Measurements from ENCODE around the gene TAS2R31. TPM values are rescaled to one million over a fixed set of nuclear protein-coding genes. Genes with fewer than 3 reads are reported as not detected.

Gene TAS2R31, protein sequence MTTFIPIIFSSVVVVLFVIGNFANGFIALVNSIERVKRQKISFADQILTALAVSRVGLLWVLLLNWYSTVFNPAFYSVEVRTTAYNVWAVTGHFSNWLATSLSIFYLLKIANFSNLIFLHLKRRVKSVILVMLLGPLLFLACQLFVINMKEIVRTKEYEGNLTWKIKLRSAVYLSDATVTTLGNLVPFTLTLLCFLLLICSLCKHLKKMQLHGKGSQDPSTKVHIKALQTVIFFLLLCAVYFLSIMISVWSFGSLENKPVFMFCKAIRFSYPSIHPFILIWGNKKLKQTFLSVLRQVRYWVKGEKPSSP
- total RNA-seq = 1.6 and 3.0 TPM in 2 replicates

DNA sequence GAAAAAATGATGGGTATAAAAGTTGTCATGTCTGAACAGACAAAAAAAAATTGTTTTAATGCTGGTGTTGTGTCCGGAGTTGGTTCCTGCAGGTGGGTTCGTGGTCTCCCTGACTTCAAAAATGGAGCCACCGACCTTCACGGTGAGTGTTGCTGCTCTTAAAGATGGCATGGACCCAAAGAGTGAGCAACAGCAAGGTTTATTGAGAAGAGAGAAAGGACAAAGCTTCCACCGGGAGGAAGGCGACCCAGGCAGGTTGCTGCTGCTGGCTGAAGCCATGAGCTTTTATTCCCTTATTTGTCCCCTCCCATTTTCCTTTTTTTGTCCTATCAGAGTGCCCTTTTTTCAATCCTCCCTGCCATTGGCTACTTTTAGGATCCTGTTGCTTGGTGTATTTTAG, at the start of gene TAS2R31:
TAS2R31 (minus strand) TSS at position 101 of the 400 bp plus-strand sequence; CDS start at position 29, 72 bp downstream.

DNA sequence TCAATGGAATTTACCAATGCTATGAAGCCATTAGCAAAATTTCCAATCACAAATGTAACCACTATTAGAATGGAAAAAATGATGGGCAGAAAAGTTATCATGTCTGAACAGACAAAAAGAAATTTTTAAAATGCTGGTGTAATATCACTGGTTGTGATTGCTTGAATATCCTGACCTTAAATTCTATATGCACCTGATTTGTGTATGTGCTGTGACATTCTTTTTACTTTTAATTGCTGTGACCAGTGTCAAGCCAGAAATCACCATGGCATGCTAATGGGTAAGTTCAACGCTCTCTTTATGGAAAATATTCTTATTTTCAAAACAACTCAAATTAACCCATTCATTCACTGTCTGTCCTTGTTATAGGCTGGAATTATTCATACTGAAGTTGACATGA, 31.0 kb upstream of the TAS2R31 start, which contains the start of gene TAS2R46:
TAS2R46 (minus strand) TSS at position 101 of the 400 bp plus-strand sequence; CDS start at position 101, 0 bp downstream.

DNA sequence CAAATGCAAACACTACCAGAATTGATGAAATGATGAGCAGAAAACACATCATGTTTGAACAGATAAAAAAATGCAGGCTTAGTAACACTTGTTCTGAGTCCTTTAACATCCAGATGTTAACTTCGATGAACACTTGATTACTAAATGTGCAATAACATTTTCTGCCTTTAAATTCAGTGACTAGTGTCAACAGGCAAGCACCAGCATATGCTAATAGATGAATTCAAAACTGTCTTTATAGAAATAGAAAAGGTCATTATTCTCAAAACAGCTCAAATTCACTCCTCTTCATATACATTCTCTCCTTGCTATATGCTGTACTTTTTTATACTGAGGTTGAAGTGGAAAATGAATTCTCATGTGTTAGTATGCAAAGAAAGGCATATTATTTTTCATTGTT, 8.7 kb downstream of the TAS2R31 start, which contains the start of gene TAS2R19:
TAS2R19 (minus strand) TSS at position 101 of the 400 bp plus-strand sequence; CDS start at position 52, 49 bp downstream.

DNA sequence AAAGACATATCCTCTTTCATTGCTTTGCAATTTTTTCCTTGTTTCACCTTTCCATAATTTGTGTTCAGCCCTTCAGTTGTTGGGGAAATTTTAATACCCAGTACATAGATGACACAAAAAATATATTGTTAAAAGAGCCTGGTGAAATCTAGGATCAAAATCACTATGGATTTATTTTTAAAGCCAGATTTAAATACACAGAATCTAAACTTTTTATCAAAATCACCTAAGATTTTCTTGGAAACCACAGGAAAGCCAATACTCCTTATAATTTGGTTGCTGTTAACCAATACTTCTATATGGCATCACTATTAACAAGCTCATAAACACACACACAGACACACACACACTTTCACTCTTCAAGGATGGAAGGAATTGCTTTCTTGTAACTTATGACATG, 33.0 kb downstream of the TAS2R31 start, which contains the start of gene TAS2R20:
TAS2R20 (minus strand) TSS at position 101 of the 400 bp plus-strand sequence. CDS start 429 bp downstream, outside the sequence.

GRCh38 chr12:10986812-10987211, 44.4 kb downstream of the TAS2R31 start, which contains the start of gene TAS2R50:
Gene TAS2R50, minus strand, starts transcription at chr12:10986912. Its CDS starts 52 bp downstream, at chr12:10986860.

Other genes starting within 250 kb of the TAS2R31 start
- gene TAS2R7, start 228.8 kb downstream of the TAS2R31 start, total RNA-seq = not detected in 2 replicates
- 0.26 TPM in 1 of 2 replicates, not detected in the other for gene TAS2R8, start 224.1 kb downstream of the TAS2R31 start, total RNA-seq
- 0.09 and 0.16 TPM in 2 replicates for gene TAS2R9, start 221.2 kb downstream of the TAS2R31 start, total RNA-seq
- 0.60 and 1.3 TPM in 2 replicates for gene TAS2R10, start 205.0 kb downstream of the TAS2R31 start, total RNA-seq
- 0.32 and 0.60 TPM in 2 replicates for gene PRR4, start 181.9 kb downstream of the TAS2R31 start, total RNA-seq
- gene PRH1, start 147.2 kb downstream of the TAS2R31 start, total RNA-seq = 15.9 and 21.0 TPM in 2 replicates
- 0.69 and 0.95 TPM in 2 replicates for gene TAS2R13, start 121.8 kb downstream of the TAS2R31 start, total RNA-seq
- gene PRH2, start 102.2 kb downstream of the TAS2R31 start, total RNA-seq = 0.63 TPM in 1 of 2 replicates, not detected in the other
- 1.7 and 2.0 TPM in 2 replicates for gene TAS2R14, start 92.1 kb downstream of the TAS2R31 start, total RNA-seq
- gene TAS2R50, start 44.5 kb downstream of the TAS2R31 start, total RNA-seq = 1.5 and 1.7 TPM in 2 replicates
- gene TAS2R20, start 33.1 kb downstream of the TAS2R31 start, total RNA-seq = 1.6 and 2.5 TPM in 2 replicates
- gene TAS2R19, start 8.8 kb downstream of the TAS2R31 start, total RNA-seq = 3.9 and 4.6 TPM in 2 replicates
- gene TAS2R46, start 30.9 kb upstream of the TAS2R31 start, total RNA-seq = 1.2 and 1.7 TPM in 2 replicates
- 0.63 and 1.0 TPM in 2 replicates for gene TAS2R43, start 60.9 kb upstream of the TAS2R31 start, total RNA-seq
- 2.2 and 3.5 TPM in 2 replicates for gene TAS2R30, start 103.2 kb upstream of the TAS2R31 start, total RNA-seq
- gene SMIM10L1, start 139.8 kb upstream of the TAS2R31 start, total RNA-seq = 2.7 and 3.9 TPM in 2 replicates
- gene TAS2R42, start 155.5 kb upstream of the TAS2R31 start, total RNA-seq = not detected in 2 replicates
- not detected in 2 replicates for gene PRB3, start 238.3 kb upstream of the TAS2R31 start, total RNA-seq

Measured in bronchial smooth muscle cell (primary cell).